Smooth muscle cell (in vitro differentiated cells): ENCODE data around the gene HCFC2. TPM values are rescaled to one million over a fixed set of nuclear protein-coding genes. Genes with fewer than 3 reads are reported as not detected.
"Not testable (repeated sequence)": the region's sequence is repeated elsewhere in the genome, so short reads cannot be mapped to it uniquely, and the experiment has no call there.

Experiments
- DNase-seq: peaks from one replicate; lab custom pipeline; 2025; ENCODE audit not compliant: unreplicated experiment; lab: John Stamatoyannopoulos, UW
- H2AFZ ChIP-seq: fragments of 200-600 bp; sonication (generic); 2 replicates; pipeline ENCODE4 v1.6.0; 2016; ENCODE audit warnings: antibody characterized with exemption, low read depth, mild to moderate bottlenecking
- H3F3A ChIP-seq: fragments of 200-600 bp; sonication (generic); 2 replicates; pipeline ENCODE4 v1.6.0; 2017; ENCODE audit warnings: antibody characterized with exemption, low read depth
- H3K27ac ChIP-seq: fragments of 200-600 bp; sonication (generic); 2 replicates; pipeline ENCODE4 v1.5.1; 2016; ENCODE audit warnings: low read depth, mild to moderate bottlenecking
- H3K27me3 ChIP-seq: fragments of 200-600 bp; sonication (generic); 2 replicates; pipeline ENCODE4 v1.6.1; 2016; ENCODE audit warnings: low read depth, mild to moderate bottlenecking
- H3K36me3 ChIP-seq: fragments of 200-600 bp; sonication (generic); 2 replicates; pipeline ENCODE4 v1.5.1; 2016; ENCODE audit warnings: low read depth
- H3K4me1 ChIP-seq: fragments of 200-600 bp; sonication (generic); 2 replicates; pipeline ENCODE4 v1.5.1; 2016; ENCODE audit warnings: low read depth
- H3K4me2 ChIP-seq: fragments of 200-600 bp; sonication (generic); 2 replicates; pipeline ENCODE4 v1.6.0; 2016; ENCODE audit warnings: mild to moderate bottlenecking
- H3K4me3 ChIP-seq: fragments of 200-600 bp; sonication (generic); 2 replicates; pipeline ENCODE4 v1.5.1; 2016; ENCODE audit warnings: mild to moderate bottlenecking
- H3K79me2 ChIP-seq: fragments of 200-600 bp; sonication (generic); 2 replicates; pipeline ENCODE4 v1.6.0; 2016; ENCODE audit warnings: low read depth, mild to moderate bottlenecking
- H3K9ac ChIP-seq: fragments of 200-600 bp; sonication (generic); 2 replicates; pipeline ENCODE4 v1.6.0; 2016; ENCODE audit warnings: low read depth
- H3K9me3 ChIP-seq: fragments of 200-600 bp; sonication (generic); replicated peaks from 2 replicates; pipeline ENCODE4 v1.5.1; 2016; ENCODE audit warnings: low read depth
- H4K20me1 ChIP-seq: fragments of 200-600 bp; sonication (generic); 2 replicates; pipeline ENCODE4 v1.6.0; 2016; ENCODE audit warnings: low read depth
- CTCF ChIP-seq: fragments of 200-600 bp; sonication (generic); IDR thresholded peaks from 2 replicates; pipeline ENCODE4 v1.5.1; 2017; ENCODE audit warnings: borderline replicate concordance, mild to moderate bottlenecking, antibody characterized with exemption; ENCODE audit not compliant: insufficient read depth, poor library complexity, severe bottlenecking
- WGBS: methylation state at CpG from one replicate; pipeline ENCODE4 v1.1.7; 2016; ENCODE audit warnings: low lambda C conversion rate; 5-methylcytosine and 5-hydroxymethylcytosine counted together
- polyA plus RNA-seq: library from polyadenylated mRNA; unstranded; fragments of >200 nt; fragmentation: Nextera tagmentation; extraction: Ambion mirVana; gene quantifications from 2 replicates; pipeline ENCODE4 v1.2.1, GENCODE V29; 2016
- total RNA-seq: library from RNA; depleted of rRNA; stranded (reverse); fragments of >200 nt; gene quantifications from 2 replicates; pipeline ENCODE4 v1.2.3, GENCODE V29; 2014

The HCFC2 gene
- total and polyA plus RNA-seq, 2 experiments from 2014 or later: 9.1 to 17.8 TPM

- no peak for TF ChIP-seq CTCF
- no peak for DNase-seq
- no peaks in the 10 kb centered on the region for H4K20me1 ChIP-seq
- H3K4me1 ChIP-seq: no peaks in the 10 kb centered on the region
- H3K4me2 ChIP-seq: no peak overlapping the region
- no peak overlapping the region for H2AFZ ChIP-seq
- no peak overlapping the region for H3K27ac ChIP-seq
- no peak overlapping the region for H3K9ac ChIP-seq
- H3F3A ChIP-seq: no peaks in the 10 kb centered on the region
- 93% methylated on average over 6 of the region's 6 CpGs for WGBS
- no peaks in the 10 kb centered on the region for H3K36me3 ChIP-seq
- H3K4me3 ChIP-seq: no peak overlapping the region
- peaks cover 8% of the 10 kb centered on the region for H3K27me3 ChIP-seq
- no peaks in the 10 kb centered on the region for H3K79me2 ChIP-seq
- no peaks in the 10 kb centered on the region for H3K9me3 ChIP-seq
These were observed 40.0 kb upstream of the HCFC2 start for GRCh38 chr12:104024348-104024747.

- WGBS: 95% methylated on average over 2 of the region's 2 CpGs
- H2AFZ ChIP-seq: no peak overlapping the region
- H3K27me3 ChIP-seq: peaks cover under 1% of the 10 kb centered on the region
- no peaks in the 10 kb centered on the region for H4K20me1 ChIP-seq
- no peak for DNase-seq
- no peak overlapping the region for H3K9ac ChIP-seq
- TF ChIP-seq CTCF: no peak
- H3K36me3 ChIP-seq: no peaks in the 10 kb centered on the region
- no peak overlapping the region for H3K4me3 ChIP-seq
- no peaks in the 10 kb centered on the region for H3K79me2 ChIP-seq
- H3K27ac ChIP-seq: no peak overlapping the region
- no peaks in the 10 kb centered on the region for H3K9me3 ChIP-seq
- no peak overlapping the region for H3K4me2 ChIP-seq
- no peaks in the 10 kb centered on the region for H3F3A ChIP-seq
- H3K4me1 ChIP-seq: no peaks in the 10 kb centered on the region
These were observed 38.6 kb upstream of the HCFC2 start for GRCh38 chr12:104025771-104026170.

GRCh38 chr12:104026841-104027599, 37.3 kb upstream of the HCFC2 start:
- 65% methylated on average over 5 of the region's 5 CpGs for WGBS
- no peaks in the 10 kb centered on the region for H3K9me3 ChIP-seq
- H3K36me3 ChIP-seq: no peaks in the 10 kb centered on the region
- H3K4me3 ChIP-seq: no peak overlapping the region
- no peak for TF ChIP-seq CTCF
- H3K4me2 ChIP-seq: no peak overlapping the region
- H4K20me1 ChIP-seq: no peaks in the 10 kb centered on the region
- H3K4me1 ChIP-seq: no peaks in the 10 kb centered on the region
- H3F3A ChIP-seq: no peaks in the 10 kb centered on the region
- no peaks in the 10 kb centered on the region for H3K27me3 ChIP-seq
- H3K27ac ChIP-seq: no peak overlapping the region
- H2AFZ ChIP-seq: no peak overlapping the region
- no peaks in the 10 kb centered on the region for H3K79me2 ChIP-seq
- no peak overlapping the region for H3K9ac ChIP-seq
- no peak for DNase-seq

GRCh38 chr12:104030596-104030995, 33.7 kb upstream of the HCFC2 start:
- WGBS: 93% methylated on average over 12 of the region's 27 CpGs
- H3K4me1 ChIP-seq, H3K79me2 ChIP-seq: not testable (repeated sequence)

GRCh38 chr12:104036143-104036542, 28.2 kb upstream of the HCFC2 start:
- not testable (repeated sequence) for H3K4me2 ChIP-seq, H3K27ac ChIP-seq, H3K79me2 ChIP-seq, H3K9ac ChIP-seq, H3K4me3 ChIP-seq, H3K4me1 ChIP-seq, H3K9me3 ChIP-seq, H3F3A ChIP-seq, H4K20me1 ChIP-seq, H3K36me3 ChIP-seq, DNase-seq, H3K27me3 ChIP-seq, H2AFZ ChIP-seq
- 89% methylated on average over 2 of the region's 2 CpGs for WGBS

More at GRCh38 chr12:104030596-104030995, 33.7 kb upstream of the HCFC2 start:
- not testable (repeated sequence) for H3K27ac ChIP-seq, H3F3A ChIP-seq, DNase-seq, H3K27me3 ChIP-seq, H3K9ac ChIP-seq, H3K4me2 ChIP-seq, H3K9me3 ChIP-seq, H2AFZ ChIP-seq, H4K20me1 ChIP-seq, H3K4me3 ChIP-seq, H3K36me3 ChIP-seq

- not testable (repeated sequence) for H3F3A ChIP-seq, H3K9ac ChIP-seq, H3K4me2 ChIP-seq, H4K20me1 ChIP-seq, H2AFZ ChIP-seq, H3K79me2 ChIP-seq, DNase-seq, H3K4me3 ChIP-seq, H3K27ac ChIP-seq, H3K36me3 ChIP-seq, H3K27me3 ChIP-seq, H3K9me3 ChIP-seq, H3K4me1 ChIP-seq
- 91% methylated on average over 1 of the region's 1 CpG for WGBS
These were observed 24.6 kb upstream of the HCFC2 start for GRCh38 chr12:104039769-104040168.
